Mammary epithelial cell (primary cell): ENCODE measurements around the gene TNNI2.

Experiments
- EZH2 ChIP-seq: IDR thresholded peaks from 2 replicates; pipeline ENCODE4 v1.6.1; 2012; ENCODE audit warnings: low read length, inconsistent platforms, borderline replicate concordance
- TF ChIP-seq, protein P1 (sequence below), 2 donors: IDR thresholded peaks in 1 of 2; conservative IDR thresholded peaks in 1 of 2; 2 replicates each; pipeline ENCODE4 v1.5.1; 2011 to 2012; ENCODE audit warnings: inconsistent platforms in 2 of 2, low read length in 2 of 2, mild to moderate bottlenecking in 2 of 2, control low read depth in 1 of 2, low read depth in 1 of 2; ENCODE audit not compliant: insufficient read depth in 1 of 2; ENCODE audit errors: extremely low read depth in 1 of 2

DNA sequence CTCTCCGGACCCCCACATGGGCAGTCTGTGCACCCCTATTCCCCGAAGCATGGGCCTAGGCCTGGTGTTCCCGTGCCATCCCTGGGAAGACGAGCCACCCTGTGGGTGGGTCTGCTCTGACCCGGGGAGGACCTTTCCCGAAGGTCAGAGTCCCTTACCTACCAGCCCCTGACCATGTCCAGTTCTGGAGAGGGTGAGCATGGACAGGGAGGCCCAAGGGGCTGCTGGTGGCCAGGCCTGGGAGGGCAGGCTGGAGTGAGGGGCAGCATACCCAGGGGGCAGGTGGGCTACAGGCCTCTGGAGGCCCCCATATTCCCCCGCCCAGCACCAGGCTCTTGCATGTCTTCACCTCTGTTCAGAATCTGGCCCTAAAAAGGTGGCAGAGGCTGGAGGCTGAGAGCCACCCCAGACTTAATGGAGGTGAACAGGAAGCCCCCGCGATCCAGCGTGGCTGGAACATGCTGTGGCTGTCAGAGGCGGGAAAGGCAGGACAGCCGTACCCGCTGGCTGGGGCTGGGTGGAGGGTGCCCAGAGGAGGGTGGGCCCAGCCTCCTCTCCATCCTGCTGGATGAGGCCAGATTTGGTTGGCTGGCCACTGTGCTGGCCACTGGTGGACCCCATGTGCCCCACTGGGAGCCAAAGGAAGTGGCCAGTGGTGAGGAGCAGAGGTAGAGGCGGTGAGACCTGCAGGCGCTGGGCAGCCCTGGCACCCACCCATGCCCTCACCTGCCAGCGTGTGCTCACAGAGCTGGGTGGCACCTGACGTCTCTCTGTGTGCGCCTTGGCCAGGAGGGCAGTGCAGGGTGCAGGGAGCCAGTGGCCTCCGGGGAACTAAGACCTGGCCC is 15.2 kb upstream of the TNNI2 start:
- TF ChIP-seq, protein P1, sequence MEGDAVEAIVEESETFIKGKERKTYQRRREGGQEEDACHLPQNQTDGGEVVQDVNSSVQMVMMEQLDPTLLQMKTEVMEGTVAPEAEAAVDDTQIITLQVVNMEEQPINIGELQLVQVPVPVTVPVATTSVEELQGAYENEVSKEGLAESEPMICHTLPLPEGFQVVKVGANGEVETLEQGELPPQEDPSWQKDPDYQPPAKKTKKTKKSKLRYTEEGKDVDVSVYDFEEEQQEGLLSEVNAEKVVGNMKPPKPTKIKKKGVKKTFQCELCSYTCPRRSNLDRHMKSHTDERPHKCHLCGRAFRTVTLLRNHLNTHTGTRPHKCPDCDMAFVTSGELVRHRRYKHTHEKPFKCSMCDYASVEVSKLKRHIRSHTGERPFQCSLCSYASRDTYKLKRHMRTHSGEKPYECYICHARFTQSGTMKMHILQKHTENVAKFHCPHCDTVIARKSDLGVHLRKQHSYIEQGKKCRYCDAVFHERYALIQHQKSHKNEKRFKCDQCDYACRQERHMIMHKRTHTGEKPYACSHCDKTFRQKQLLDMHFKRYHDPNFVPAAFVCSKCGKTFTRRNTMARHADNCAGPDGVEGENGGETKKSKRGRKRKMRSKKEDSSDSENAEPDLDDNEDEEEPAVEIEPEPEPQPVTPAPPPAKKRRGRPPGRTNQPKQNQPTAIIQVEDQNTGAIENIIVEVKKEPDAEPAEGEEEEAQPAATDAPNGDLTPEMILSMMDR (conservative IDR thresholded peaks at IDR 0.05 in 1 of 2, IDR thresholded peaks at IDR 0.05 in 1 of 2; ENCODE audit: extremely low read depth in 1 of 2, insufficient read depth in 1 of 2, low read depth in 1 of 2, low read length in 2 of 2): no peak
- TF ChIP-seq EZH2: no peak
